Colon (tissue), 2 donors: ENCODE data around the gene DUSP11.
"Not testable (repeated sequence)": the region's sequence is repeated elsewhere in the genome, so short reads cannot be mapped to it uniquely, and the experiment has no call there.

Experiments used
- FAIRE-seq: peaks from 2 replicates; lab custom pipeline; 2012; peaks lifted over from hg19 to GRCh38; lab: Jason Lieb, UNC
- donor health status: control.
- donor health status: control.

Gene DUSP11

DNA sequence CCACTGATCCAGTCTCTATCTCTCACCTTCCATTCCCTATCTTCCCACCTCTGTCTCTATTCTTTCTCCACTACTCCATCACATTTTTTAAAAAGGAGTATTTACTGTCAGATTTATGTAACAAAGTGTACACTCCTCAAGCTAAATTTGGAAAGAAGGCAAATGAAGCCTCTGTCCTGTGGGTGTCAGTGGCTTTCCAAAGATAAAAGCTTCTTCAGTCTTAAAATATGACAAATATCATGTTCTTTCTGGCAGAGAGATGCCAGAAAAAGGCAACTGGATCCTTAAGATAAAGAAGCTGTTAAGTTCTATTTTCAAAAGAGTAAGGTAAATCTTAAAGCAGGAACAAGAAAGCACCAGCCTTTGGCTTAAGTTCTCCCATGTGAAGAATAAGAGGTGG, 7.1 kb downstream of the DUSP11 start:
- FAIRE-seq: no peak

DNA sequence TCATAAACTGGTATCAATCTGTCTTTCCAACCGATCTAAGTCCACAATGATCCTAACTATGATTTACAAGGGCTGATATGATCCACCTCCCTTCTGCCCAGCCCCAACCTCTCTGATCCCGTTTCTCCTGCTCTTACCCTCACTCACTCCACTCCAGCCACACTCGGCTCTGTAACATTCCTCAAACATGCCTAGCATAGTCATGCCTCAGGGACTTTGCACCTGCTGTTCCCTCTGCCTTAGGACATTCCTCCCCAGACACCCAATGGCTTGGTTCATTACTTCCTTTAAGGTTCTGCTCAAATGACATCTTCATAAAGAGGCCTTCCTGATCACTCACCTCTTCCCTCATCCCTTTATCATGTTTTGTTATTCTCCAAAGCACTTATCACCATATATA, 9.2 kb downstream of the DUSP11 start:
- FAIRE-seq: no peak

DNA sequence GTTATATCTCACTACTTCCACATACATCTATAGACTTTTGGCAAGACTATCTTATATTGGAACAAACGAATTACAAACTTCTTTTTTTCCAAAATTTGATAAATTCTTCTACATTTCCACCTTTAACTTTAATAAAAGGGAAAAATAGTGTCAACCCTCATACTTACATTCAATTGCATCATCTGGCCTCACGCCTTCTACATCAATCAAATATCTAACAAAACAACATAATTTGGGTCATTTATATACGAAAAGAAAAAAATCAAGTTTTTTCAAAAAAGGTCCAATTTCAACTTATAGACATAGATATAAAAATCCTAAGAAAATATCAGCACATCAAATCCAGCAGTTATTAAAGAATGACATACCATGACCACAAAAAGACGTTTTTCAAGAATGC, 12.9 kb downstream of the DUSP11 start:
- FAIRE-seq: no peak

DNA sequence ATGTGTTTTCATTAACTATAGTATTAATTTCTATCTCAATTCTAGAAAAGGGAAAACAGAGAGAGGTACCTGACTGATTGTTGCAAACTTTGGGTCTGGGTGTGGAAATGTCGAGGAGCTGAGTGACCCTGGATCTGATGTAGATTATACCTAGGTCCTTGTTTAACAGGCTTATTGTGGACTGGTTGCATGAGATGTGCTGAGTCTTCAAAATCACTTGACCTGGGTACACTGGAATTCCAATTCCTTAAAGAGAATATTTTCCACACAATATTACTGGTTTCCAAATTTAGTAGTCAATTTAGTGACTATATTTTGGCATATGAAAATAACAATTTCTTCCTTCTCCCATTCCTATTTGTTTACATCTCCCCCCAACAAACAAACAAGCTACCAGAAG, 13.6 kb downstream of the DUSP11 start:
- FAIRE-seq: no peak

DNA sequence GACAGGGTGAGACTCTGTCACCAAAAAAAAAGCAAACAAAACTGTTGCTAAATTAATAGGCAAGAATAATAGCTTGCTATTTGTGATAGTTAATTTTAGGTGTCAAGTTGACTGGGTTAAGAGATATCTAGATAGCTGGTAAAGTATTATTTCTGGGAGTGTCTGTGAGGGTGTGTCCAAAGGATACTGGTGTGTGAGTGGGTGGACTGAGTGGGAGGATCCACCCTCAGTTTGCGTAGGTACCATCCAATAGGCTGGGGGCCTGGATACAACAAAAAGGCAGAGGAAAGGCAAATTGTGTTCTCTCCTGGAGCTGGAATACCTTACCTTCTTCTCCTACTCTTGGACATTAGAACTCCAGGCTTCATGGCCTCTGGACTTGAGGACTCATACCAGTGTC, 15.0 kb downstream of the DUSP11 start:
- FAIRE-seq: no peak

DNA sequence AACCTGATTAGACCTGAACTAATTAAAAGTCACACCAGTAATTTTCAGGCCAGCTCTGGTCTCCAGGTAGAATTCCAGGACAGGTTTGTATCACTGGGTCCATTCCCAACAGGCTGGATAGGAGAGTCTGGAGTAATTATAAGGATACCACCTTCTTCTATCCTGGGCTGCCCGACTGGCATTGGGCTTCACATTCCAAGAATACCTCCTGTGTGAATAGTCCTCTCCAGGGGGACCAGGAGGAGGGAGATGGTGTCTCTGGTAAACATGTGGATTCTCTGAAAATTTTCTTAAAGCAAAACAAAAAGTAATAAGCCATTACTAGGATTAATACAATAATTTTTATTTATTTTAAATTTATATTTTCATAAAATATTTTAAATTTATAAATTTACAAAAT, 17.3 kb downstream of the DUSP11 start:
- FAIRE-seq: no peak

DNA sequence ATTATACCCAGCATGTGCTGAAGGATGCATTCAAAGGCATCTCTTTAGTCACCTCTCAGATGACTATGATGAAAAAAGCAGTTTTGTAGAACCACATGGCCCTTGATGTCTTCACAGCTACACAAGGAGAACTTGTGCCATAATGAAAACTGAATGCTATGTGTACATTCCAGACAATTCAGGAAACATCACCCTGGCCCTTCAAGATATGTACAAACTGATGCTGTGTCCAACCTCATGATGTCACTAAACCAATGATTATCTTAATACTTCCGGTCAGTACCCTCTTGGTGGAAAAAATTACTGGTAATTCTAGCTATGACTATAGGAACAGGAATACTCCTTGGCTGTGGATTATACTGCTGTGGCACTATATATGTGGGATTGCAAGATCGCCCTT, 20.0 kb downstream of the DUSP11 start:
- no peak for FAIRE-seq

DNA sequence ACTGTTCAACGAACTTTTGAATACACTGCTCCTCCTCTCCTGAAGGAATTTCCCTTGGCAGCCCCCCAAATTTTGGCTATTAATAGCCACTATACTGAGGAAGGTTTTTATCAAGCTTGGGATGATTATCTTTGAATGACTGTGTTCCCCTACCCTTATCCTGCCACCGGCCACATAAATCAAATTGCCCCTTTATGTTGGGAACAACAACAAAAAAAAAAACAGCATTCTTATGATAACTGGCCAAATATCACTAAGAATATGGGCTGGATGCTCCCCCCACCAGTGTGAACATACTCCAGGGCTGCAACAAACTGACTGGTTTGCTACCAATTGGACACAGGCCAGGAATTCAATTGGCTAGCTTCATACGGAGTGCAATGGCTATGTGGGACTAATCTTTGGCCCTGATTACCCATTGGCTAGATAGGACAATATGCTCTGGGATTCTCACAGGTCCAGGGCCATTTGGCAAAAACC, 20.6 kb downstream of the DUSP11 start:
- FAIRE-seq: no peak

DNA sequence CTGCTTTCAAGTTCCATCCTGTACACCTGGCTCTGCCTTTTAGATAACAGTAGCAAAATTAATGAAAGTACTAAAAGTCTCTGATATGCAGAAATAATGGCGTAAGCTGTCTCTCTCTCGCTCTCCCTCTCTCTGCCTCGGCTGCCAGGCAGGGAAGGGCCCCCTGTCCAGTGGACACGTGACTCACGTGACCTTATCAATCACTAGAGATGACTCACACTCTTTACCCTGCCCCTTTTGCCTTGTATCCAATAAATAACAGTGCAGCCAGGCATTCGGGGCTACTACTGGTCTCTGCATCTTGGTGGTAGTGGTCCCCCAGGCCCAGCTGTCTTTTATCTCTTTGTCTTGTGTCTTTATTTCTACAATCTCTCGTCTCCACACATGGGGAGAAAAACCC, 25.6 kb downstream of the DUSP11 start:
- FAIRE-seq: not testable (repeated sequence)

DNA sequence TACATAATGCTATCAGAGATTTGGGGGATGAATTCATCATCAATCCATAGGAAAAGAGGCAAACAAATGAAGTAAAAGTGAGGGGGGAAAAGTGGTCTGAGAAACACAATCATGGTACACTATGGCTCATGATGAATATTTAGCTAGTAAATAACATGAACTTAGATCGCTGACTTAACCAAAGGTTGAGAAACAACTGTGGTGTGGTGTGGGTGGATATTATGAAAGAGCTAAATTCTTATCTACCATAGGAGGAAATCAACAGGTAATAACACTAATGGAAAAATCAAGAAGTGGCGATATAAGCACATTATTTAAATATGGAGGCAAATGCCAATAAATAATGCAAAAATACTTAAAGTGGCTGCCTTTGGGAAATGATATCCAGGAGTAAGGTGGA, 30.6 kb downstream of the DUSP11 start:
- no peak for FAIRE-seq

DNA sequence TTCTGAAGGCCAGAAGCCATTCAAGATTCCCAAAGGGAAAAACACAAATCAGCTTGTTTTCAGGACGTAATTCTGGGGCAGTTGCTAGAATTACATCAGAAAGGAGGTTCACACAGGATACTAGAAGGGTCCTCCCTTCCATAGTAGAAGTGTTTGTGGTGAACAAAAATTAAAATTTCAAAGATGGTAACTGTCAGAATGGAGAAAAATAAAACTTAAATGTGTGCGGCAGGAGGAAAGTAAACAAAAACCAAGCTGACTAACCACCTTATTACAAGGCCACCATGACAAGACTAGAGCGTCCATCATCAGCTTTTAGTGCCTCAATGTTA, 33.1 kb downstream of the DUSP11 start:
- no peak for FAIRE-seq

DNA sequence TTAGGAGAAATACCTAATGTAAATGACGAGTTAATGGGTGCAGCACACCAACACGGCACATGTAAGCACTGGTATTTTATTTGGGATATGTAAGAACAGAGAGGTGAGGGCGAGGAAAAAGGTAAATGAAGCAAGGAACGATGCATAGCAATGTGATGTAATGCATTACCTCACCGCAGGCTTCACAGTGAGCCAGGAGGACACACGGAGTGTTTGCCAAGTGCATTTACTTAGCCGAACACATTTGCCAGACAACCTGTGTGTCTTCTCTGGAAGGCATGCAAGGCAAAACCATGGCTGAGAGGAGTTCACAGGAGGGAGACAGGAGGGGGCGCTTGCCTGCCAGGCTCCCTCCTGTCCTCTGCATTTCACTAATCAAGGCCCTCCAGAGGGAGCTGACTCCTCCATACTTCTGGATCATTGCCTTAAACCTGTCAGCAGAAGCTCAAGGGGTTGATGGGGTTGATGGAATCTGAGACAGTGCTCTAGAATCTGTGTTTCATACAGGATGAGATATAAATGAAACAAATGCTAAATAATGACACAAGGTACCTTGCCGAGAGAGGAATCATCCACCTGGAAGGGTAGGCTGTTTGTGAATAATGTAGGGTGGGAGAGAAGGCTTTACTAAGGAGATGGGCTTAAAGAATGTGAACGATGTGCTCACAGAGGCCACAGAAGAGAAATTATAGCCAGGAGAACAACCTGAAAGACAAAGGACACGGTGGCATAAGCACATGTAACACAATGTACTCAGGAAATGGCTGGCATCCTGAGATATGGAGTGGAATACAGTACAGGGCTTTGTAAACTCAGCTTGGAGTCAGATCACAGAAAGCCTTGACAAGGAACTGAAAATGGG, 33.7 kb downstream of the DUSP11 start:
- no peak for FAIRE-seq

DNA sequence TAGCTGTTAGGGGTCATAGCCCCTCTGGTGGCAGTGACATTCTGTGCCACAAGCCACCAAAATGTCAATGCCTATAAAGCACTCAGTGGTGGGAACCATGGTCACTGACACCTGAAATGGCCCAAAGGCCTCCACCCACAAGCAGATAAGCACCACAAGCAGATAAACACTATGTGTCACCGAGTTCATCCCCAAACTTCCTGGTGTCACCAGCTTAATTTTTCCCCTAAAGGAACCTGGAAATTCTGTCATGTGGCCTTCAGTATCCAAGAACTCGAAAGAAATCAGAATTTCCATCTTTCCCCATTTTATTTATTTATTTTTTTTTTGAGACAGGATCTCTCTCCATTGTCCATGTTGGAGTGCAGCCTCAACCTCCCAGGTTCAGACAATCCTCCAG, 39.1 kb downstream of the DUSP11 start:
- no peak for FAIRE-seq

DNA sequence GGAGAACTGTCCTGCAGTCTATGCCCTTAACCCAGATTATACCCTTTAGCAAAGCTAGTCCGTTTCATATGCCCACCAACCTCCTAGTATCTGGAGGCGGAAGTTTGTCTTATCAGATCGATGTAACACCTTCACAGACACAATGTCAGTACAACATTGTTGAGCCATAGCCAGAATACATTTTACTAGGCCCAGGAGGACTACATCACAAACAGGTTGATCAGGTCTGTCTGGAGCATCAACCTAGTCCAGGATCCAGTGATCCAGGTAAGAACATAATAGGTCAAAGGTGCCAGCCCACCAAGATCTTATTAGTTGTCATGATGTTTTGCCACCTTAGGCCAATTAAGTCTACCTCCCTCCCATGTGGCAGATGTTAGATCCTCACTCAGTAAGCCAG, 40.8 kb downstream of the DUSP11 start:
- no peak for FAIRE-seq

DNA sequence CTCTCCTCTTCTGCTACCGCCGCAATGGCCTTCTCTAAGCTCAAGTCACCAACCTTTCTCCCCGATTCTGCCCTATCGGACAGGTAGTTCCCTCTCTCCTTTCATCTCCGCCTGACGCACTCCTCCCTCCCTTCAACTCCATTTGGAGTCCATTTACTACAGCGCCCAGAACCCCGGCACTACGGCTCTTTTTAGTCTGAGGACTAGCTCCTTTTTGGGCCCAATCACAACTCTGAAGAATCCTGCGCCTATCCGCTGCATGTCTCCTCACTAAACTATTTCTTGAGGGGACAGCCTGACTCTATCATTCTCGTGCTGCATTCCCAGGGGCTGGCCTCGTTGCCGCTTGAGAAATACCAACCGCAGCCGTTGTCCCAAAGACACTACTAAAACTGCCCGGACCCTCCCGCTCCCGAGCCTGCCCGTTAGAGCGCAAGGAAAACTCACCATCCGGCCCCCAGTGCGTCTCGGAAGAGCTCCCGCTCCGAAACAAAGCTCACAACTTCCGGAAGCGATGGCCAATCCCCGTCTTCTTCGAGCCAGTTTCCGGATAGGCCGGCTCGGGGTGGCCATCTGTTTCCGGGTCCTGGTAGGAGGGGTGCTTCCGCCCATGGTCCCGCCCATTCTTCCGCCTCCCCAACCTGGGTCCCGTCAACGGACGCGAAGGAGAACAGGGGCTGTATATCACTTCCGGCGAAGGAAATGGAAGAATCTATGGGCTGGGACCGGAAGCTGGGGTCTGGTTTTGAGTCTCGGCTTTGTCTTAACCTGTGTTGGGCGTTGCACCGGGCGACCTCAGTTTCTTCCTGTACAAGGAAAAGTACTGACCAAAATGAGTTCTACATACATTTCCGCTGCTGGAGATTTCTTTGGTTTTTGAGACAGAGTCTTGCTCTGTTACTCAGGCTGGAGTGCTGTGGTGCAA, 42.8 kb downstream of the DUSP11 start, which contains the start of gene TPRKB:
TPRKB (minus strand) TSS at position 491 of the 925 bp plus-strand sequence. CDS start 2,776 bp downstream, outside the sequence.
- FAIRE-seq: no peak

DNA sequence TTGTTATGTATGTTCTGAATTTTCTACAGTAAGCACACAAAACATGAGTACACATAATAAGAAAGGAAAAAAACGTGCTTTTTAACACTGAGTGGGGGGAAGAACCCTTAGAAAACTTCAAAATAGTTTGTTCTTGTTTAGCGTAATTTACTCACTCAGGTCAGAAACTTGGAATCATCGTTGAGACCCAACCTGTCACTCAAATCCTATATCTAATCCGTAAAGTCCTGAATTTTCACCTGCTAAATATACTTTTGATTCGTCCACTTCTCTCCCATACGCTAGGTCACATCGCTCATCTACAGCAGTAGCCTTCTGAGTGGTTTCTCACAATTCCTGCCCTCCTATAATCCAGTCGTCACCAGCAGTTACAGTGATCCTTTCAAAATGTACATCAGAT, 43.5 kb downstream of the DUSP11 start:
- FAIRE-seq: no peak

DNA sequence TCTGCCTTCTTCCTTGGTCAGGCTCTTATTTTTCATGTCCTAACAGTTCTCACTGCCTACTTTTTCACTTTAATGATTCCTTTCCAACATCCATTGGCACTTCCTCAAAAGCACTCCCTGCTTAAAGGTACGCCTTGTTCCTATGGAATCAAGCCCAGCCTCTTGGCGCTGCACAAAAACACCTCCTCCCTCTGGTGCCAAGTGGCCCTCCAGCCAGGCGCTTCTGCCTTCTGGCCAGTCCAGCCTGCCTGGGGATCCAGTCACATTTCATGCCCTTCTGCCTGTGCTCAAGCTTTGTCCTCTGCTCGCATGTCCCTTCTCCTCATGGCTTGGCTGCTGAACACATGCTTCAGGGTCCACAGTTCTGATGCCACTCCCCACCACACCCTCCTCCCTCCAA, 49.1 kb downstream of the DUSP11 start:
- no peak for FAIRE-seq

DNA sequence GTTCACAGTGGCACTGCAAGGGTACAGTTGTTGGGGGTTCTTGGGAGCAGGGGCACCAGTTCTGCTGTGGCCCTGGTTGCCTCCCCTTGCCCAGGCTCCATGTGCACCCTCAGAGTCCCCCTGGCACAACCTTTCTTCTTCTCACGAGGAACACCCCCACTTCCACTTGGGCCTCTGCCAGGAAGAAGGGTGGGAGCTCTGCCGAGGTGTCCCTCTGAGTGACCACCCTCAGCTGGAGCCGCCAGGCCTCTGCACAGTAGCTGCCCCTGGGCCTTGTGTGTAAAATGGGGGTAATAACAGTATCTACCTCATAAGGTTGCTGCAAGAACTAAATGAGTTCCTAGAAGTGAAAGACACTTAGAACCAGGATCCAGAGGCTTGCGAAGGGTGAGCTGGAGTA, 51.2 kb downstream of the DUSP11 start:
- FAIRE-seq: no peak

DNA sequence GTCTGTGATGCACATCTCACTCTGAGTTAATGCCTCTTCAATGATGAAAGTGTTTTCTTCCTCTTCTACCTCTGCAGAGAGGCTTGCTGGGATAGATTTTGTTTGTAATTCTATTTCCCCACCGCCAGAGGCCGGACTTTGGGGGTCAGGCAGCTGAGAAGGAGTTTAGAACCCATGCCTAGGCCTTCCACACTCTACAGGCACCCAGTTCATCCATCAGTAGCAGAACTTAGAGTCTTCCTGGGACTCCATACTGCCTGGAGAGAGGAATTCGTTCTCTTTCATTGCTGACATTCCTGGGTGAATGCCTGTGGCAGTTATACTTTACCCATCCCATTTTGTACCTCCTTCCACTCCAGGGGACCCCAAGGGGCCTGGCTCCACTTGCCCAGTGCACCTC, 51.9 kb downstream of the DUSP11 start:
- no peak for FAIRE-seq

DNA sequence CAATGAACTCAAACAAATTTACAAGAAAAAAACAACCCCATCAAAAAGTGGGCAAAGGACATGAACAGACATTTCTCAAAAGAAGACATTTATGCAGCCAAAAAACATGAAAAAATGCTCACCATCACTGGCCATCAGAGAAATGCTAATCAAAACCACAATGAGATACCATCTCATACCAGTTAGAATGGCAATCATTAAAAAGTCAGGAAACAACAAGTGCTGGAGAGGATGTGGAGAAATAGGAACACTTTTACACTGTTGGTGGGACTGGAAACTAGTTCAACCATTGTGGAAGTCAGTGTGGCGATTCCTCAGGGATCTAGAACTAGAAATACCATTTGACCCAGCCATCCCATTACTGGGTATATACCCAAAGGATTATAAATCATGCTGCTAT, 53.2 kb downstream of the DUSP11 start:
- FAIRE-seq: not testable (repeated sequence)

DNA sequence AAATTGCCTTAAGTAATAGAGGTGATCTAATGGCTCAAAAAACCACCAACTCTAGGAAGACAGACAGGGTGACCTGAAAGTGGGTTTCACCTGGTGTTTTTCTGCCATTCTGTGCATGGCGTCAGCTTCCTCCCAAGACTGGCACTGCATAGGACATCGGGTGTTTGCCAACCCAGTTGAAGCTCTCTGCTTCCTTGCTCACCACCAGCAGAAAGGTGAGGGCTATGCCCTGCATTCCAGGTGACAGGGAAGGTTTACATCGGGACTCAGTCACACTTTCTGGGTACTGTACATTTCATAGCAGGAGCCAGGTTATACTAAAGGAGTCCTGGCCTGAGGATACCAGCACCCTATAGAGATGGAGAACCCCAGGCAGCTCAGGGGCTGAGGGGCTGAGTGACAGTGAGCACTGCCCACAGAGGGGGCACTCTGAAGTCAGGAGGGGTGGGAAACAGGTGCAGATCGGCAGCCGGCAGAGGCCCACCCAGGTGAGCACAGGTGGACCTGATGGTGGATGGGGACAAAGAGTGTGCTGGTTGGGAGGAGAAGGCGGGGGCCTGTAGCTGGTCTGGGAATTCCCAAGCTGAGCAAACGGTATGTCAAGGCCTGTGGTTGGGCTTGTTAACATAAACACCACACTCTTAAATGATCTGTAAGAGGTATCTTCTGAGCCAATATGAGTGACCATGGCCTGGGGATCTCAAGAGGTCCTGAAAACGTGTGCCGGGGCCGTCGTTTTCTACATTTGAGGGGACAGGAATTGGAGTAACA, 60.9 kb downstream of the DUSP11 start:
- FAIRE-seq: no peak

DNA sequence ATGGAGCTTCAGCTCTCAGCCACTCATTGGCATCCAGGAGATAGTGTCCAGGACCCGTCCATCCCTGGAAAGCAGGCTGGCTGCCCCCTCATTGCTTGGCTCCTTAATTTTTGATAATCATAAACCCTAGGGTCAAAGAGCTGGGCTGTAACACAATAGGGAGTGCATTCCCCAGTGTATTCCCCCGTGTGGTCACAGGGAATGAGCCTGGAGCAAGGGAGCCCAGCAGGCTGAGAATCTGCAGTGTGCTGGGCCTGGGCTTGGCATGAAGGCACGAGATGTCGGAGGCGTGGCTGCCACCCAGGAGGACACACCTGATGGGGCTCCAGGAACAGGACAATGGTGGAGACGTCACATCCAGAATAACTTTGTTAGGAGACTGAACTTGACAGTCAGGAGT, 61.5 kb downstream of the DUSP11 start:
- no peak for FAIRE-seq
